GM21447 (cell line): ENCODE results near the gene SMIM10.
"Not testable (repeated sequence)": the region's sequence is repeated elsewhere in the genome, so short reads cannot be mapped to it uniquely, and the experiment has no call there.

Source experiments
- ATAC-seq: cut with Tn5 transposase; IDR thresholded peaks from one replicate; pipeline ENCODE4 v1.9.1; 2021; ENCODE audit not compliant: unreplicated experiment

The SMIM10 gene

DNA sequence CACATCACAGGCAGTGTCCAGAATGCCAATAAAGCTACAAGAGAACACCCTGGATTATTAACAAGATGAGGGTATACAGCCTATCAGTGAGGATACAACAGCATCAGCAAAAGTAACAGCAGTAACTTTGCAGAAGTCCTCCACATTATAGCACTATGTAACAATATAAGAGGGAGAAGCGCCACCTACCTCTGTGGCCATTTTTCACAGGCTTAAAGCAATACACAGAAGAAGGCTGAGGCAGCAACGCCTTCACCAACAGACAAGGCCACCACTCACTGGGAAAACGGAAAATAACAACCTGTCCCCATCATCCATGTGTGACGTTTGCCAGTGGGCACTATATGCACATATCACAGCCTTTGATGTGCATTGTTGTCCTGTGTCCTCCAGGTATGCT lies 19.0 kb downstream of the SMIM10 start:
- no peak for ATAC-seq

DNA sequence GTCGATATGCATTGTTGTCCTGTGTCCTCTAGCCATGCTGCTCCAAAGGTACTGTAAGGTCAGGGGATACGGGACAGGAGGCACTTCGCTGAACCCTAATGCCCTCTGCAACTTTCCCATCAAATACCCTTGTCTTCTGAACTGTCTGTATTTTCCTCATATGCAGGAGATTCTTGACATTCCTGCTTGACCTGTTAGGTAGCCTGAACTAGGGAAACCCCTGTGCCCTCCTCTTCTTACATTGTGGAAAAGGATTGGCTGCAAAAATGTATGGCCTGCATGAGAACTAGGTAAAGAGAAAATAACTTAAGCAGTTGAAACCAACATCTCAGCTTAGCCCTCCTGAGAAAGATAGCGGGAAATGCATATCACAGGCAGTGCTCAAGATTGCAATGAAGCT lies 20.1 kb downstream of the SMIM10 start:
- ATAC-seq = no peak

GRCh38 chrX:135015523-135016245 lies 24.9 kb downstream of the SMIM10 start:
- ATAC-seq = no peak

- not testable (repeated sequence) for ATAC-seq
Observed at GRCh38 chrX:135019890-135020289, 29.1 kb downstream of the SMIM10 start.

- not testable (repeated sequence) for ATAC-seq
Observed at GRCh38 chrX:135023791-135024190, 33.0 kb downstream of the SMIM10 start.

DNA sequence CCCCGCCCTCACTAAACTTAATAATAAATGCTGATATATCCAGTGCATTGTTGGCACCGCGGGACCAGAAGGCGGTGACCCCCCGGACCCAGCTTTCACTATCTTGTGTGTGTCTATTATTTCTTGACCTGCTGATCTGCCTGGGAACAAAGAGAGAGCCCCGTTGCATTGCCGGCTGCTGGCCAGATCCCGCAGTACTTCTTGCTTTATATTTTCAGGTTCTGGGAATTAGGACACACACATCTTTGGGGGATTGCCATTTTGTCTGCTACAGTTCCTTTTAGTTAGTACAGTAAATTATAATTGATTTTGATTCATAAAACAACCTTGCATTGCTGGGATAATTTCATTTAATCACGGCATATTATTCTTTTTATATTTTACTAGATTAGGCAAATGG lies 33.7 kb downstream of the SMIM10 start:
- no peak for ATAC-seq

DNA sequence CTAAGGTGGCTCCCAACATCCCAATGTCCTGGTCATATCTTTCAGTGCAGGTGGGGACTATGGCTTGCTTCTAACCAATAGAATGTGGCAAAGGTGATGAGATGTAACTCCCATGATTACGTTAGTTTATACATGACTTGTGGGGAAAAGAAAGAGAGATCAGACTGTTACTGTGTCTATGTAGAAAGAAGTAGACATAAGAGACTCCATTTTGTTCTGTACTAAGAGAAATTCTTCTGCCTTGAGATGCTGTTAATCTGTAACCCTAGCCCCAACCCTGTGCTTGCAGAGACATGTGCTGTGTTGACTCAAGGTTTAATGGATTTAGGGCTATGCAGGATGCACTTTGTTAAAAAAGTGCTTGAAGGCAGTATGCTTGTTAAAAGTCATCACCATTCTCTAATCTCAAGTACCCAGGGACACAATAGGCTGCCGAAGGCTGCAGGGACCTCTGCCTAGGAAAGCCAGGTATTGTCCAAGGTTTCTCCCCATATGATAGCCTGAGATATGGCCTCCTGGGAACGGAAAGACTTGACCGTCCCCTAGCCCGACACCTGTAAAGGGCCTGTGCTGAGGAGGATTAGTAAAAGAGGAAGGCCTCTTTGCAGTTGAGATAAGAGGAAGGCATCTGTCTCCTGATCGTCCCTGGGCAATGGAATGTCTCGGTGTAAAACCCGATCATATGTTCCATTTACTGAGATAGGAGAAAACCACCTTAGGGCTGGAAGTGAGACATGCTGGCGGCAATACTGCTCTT lies 39.6 kb downstream of the SMIM10 start:
- not testable (repeated sequence) for ATAC-seq

DNA sequence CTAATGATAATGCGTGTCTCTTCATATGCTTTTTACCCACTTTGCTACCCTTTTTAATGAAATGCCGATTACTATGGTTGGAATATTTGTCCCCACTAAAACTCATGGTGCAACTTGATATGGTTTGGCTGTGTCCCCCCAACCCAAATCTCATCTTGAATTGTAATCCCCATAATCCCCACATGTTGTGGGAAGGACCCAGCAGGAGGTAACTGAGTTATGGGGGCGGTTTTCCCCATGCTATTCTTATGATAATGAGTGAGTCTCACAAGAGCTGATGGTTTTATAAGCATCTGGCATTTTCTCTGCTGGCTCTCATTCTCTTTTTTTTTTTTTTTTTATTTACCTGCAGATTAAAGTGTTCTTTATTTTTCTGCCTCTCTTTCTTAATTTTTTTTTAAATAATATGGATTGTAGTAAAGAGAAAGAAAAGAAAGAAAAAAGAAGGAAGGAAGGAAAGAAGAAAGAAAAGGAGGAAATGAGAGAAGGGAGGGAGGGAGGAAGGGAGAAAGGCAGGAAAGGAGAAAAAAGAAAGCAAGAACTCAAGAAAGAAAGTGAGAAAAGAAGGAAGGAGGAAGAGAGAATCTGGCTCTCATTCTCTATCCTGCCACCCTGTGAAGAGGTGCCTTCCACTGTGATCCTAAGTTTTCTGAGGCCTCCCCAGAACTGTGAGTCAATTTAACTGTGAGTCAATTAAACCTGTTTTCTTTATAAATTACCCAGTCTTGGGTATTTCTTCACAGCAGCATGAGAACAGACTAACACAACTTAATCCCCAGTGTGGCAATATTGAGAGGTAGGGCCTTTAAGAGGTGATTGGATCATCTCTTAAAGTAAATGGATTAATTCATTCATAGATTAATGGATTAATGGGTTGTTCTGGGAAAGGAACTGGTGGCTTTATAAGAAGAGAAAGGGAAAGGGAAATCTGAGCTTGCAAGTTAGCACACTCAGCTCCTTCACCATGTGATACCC lies 50.6 kb downstream of the SMIM10 start:
- ATAC-seq = not testable (repeated sequence)
